Panc1 (cell line): ENCODE results near the gene PTRHD1.

Source experiments
- POLR2AphosphoS5 ChIP-seq: IDR thresholded peaks from 2 replicates; pipeline ENCODE4 v1.6.1; 2012; ENCODE audit warnings: mild to moderate bottlenecking, low read depth, low read length, moderate library complexity
- SIN3A ChIP-seq: IDR thresholded peaks from 2 replicates; pipeline ENCODE4 v1.6.1; 2012; ENCODE audit warnings: low read depth, mild to moderate bottlenecking, low read length, moderate library complexity, borderline replicate concordance; ENCODE audit not compliant: insufficient read depth
- TF ChIP-seq, protein P1 (sequence below): fragments of 450-650 bp; IDR thresholded peaks from 2 replicates; pipeline ENCODE4 v1.5.1; 2017; ENCODE audit warnings: mild to moderate bottlenecking
- TF ChIP-seq, protein P2 (sequence below), 2 experiments: IDR thresholded peaks; 2 replicates each; pipeline ENCODE4 v1.6.1; 2011 to 2012; ENCODE audit warnings: low read depth in 2 of 2, control low read depth in 1 of 2, low read length in 1 of 2, mild to moderate bottlenecking in 1 of 2, moderate library complexity in 1 of 2; ENCODE audit not compliant: insufficient read depth in 1 of 2

DNA sequence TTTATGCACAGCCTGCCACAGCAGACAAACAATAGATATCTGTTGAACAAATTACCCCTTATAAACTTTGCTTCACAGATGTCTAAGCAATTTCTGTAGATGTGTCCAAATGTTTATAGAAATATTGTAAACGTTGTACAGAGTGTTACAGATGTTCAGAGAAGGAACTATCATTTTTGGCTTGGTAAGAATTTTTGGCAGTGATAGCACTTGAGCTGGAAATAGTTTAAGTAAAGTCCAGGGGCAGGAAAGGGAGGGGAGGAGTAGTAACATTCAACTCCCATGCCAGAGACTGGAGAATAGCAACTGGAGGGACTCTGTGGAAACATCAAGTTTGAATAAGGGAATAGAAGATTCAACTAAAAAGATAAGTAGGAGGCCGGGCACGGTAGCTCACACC, 4.4 kb downstream of the PTRHD1 start:
- TF ChIP-seq, protein P1, sequence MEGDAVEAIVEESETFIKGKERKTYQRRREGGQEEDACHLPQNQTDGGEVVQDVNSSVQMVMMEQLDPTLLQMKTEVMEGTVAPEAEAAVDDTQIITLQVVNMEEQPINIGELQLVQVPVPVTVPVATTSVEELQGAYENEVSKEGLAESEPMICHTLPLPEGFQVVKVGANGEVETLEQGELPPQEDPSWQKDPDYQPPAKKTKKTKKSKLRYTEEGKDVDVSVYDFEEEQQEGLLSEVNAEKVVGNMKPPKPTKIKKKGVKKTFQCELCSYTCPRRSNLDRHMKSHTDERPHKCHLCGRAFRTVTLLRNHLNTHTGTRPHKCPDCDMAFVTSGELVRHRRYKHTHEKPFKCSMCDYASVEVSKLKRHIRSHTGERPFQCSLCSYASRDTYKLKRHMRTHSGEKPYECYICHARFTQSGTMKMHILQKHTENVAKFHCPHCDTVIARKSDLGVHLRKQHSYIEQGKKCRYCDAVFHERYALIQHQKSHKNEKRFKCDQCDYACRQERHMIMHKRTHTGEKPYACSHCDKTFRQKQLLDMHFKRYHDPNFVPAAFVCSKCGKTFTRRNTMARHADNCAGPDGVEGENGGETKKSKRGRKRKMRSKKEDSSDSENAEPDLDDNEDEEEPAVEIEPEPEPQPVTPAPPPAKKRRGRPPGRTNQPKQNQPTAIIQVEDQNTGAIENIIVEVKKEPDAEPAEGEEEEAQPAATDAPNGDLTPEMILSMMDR: no peak
- TF ChIP-seq SIN3A (no peak), POLR2AphosphoS5 (no peak)
- TF ChIP-seq, protein P2, sequence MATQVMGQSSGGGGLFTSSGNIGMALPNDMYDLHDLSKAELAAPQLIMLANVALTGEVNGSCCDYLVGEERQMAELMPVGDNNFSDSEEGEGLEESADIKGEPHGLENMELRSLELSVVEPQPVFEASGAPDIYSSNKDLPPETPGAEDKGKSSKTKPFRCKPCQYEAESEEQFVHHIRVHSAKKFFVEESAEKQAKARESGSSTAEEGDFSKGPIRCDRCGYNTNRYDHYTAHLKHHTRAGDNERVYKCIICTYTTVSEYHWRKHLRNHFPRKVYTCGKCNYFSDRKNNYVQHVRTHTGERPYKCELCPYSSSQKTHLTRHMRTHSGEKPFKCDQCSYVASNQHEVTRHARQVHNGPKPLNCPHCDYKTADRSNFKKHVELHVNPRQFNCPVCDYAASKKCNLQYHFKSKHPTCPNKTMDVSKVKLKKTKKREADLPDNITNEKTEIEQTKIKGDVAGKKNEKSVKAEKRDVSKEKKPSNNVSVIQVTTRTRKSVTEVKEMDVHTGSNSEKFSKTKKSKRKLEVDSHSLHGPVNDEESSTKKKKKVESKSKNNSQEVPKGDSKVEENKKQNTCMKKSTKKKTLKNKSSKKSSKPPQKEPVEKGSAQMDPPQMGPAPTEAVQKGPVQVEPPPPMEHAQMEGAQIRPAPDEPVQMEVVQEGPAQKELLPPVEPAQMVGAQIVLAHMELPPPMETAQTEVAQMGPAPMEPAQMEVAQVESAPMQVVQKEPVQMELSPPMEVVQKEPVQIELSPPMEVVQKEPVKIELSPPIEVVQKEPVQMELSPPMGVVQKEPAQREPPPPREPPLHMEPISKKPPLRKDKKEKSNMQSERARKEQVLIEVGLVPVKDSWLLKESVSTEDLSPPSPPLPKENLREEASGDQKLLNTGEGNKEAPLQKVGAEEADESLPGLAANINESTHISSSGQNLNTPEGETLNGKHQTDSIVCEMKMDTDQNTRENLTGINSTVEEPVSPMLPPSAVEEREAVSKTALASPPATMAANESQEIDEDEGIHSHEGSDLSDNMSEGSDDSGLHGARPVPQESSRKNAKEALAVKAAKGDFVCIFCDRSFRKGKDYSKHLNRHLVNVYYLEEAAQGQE (IDR thresholded peaks at IDR 0.05; ENCODE audit: insufficient read depth in 1 of 2, low read depth in 2 of 2, low read length in 1 of 2): no peak
